Panc1 (cell line): ENCODE measurements around the gene UNC13C. TPM values are rescaled to one million over a fixed set of nuclear protein-coding genes. Genes with fewer than 3 reads are reported as not detected.

Source experiments
- ATAC-seq: fragments of 200-7000 bp; cut with Tn5 transposase; 2 replicates; pipeline ENCODE4 v1.9.1; 2020; ENCODE audit warnings: mild to moderate bottlenecking, moderate library complexity
- BruUV-seq: library from RNA; stranded (reverse); fragments of 400-500 nt; replicated peaks from 2 replicates; lab custom pipeline; 2021; lab: Mats Ljungman, UMichigan
- CTCF ChIA-PET: fragments of 300-600 bp; sonication (Branson Sonifier 250); formaldehyde crosslinking; loops from one replicate; lab custom pipeline; 2022; ENCODE audit warnings: antibody characterized with exemption; lab: Charles Lee
- POLR2A ChIA-PET: fragments of 300-600 bp; sonication (Branson Sonifier 250); formaldehyde crosslinking; loops from one replicate; lab custom pipeline; 2022; ENCODE audit warnings: antibody characterized with exemption; lab: Charles Lee
- DNase-seq: peaks from one replicate; pipeline ENCODE4 v3.0.0-alpha.2; 2010; ENCODE audit warnings: low read depth, low spot score
- H3K27ac ChIP-seq: 2 replicates; pipeline ENCODE4 v1.5.1; 2011; ENCODE audit warnings: mild to moderate bottlenecking, low read length, inconsistent platforms
- H3K27me3 ChIP-seq: fragments of 200-500 bp; sonication (Bioruptor generic); 2 replicates; pipeline ENCODE4 v1.6.0; 2014; ENCODE audit warnings: low read length, inconsistent platforms; ENCODE audit not compliant: control insufficient read depth, insufficient read depth
- H3K36me3 ChIP-seq: fragments of 200-500 bp; sonication (Bioruptor generic); 2 replicates; pipeline ENCODE4 v1.5.1; 2014; ENCODE audit warnings: inconsistent platforms, mild to moderate bottlenecking, low read length, moderate library complexity; ENCODE audit not compliant: control insufficient read depth, insufficient read depth
- H3K4me1 ChIP-seq: 2 replicates; pipeline ENCODE4 v1.5.1; 2011; ENCODE audit warnings: inconsistent platforms, mild to moderate bottlenecking, low read length, moderate library complexity; ENCODE audit not compliant: control insufficient read depth, insufficient read depth
- H3K4me3 ChIP-seq, 2 experiments: 2 replicates each; pipeline ENCODE4 v1.5.1; 2011 to 2012; ENCODE audit warnings: low read depth in 2 of 2, low read length in 2 of 2, mild to moderate bottlenecking in 2 of 2, inconsistent platforms in 1 of 2, moderate library complexity in 1 of 2
- H3K9me3 ChIP-seq: fragments of 200-500 bp; sonication (Bioruptor generic); 2 replicates; pipeline ENCODE4 v1.5.1; 2014; ENCODE audit warnings: low read depth, mild to moderate bottlenecking, inconsistent platforms, low read length, moderate library complexity; ENCODE audit not compliant: control insufficient read depth, insufficient read depth
- CTCF ChIP-seq: fragments of 450-650 bp; IDR thresholded peaks from 2 replicates; pipeline ENCODE4 v1.5.1; 2017; ENCODE audit warnings: mild to moderate bottlenecking
- POLR2AphosphoS5 ChIP-seq: IDR thresholded peaks from 2 replicates; pipeline ENCODE4 v1.6.1; 2012; ENCODE audit warnings: mild to moderate bottlenecking, low read depth, low read length, moderate library complexity
- REST ChIP-seq, 2 experiments: IDR thresholded peaks; 2 replicates each; pipeline ENCODE4 v1.6.1; 2011 to 2012; ENCODE audit warnings: low read depth in 2 of 2, control low read depth in 1 of 2, low read length in 1 of 2, mild to moderate bottlenecking in 1 of 2, moderate library complexity in 1 of 2; ENCODE audit not compliant: insufficient read depth in 1 of 2
- SIN3A ChIP-seq: IDR thresholded peaks from 2 replicates; pipeline ENCODE4 v1.6.1; 2012; ENCODE audit warnings: low read depth, mild to moderate bottlenecking, low read length, moderate library complexity, borderline replicate concordance; ENCODE audit not compliant: insufficient read depth
- TCF7L2 ChIP-seq: IDR thresholded peaks from 2 replicates; pipeline ENCODE4 v1.6.1; 2011; ENCODE audit warnings: mild to moderate bottlenecking, low read depth, low read length, inconsistent platforms
- in situ Hi-C: cut with HindIII; loops from 2 replicates; pipeline ENCODE4 v1.10.0; 2016; ENCODE audit warnings: low sequenced_read_pairs, low pct_unique_long_range_greater_than_20kb
- intact Hi-C: fragments of 100-400 bp; cut with micrococcal nuclease; formaldehyde crosslinking; loops from one replicate; pipeline ENCODE4 v1.10.0; 2022; ENCODE audit not compliant: unreplicated experiment
- total RNA-seq: library from RNA; stranded (reverse); gene quantifications from one replicate; pipeline ENCODE4 v1.2.1, GENCODE V29; 2021; ENCODE audit not compliant: unreplicated experiment

Gene UNC13C
- total RNA-seq, 1 experiment from 2014 or later, result not detected

- Histone ChIP-seq H3K36me3 (no peaks in the 10 kb centered on the region), H3K27me3 (no peaks in the 10 kb centered on the region), H3K4me1 (no peaks in the 10 kb centered on the region), H3K4me3 (no peak overlapping the region), H3K27ac (no peak overlapping the region), H3K9me3 (no peaks in the 10 kb centered on the region)
- in situ Hi-C loops, result no loop called here
- no peak for ATAC-seq
- no TSS peak for BruUV-seq
- CTCF ChIA-PET, result no interaction called here
- intact Hi-C loops, result no loop called here
- POLR2A ChIA-PET, result no interaction called here
- DNase-seq, result no peak
- TF ChIP-seq REST (IDR thresholded peaks at IDR 0.05; ENCODE audit: insufficient read depth in 1 of 2, low read depth in 2 of 2, low read length in 1 of 2) (no peak), POLR2AphosphoS5 (no peak), TCF7L2 (no peak), CTCF (no peak), SIN3A (no peak)
These were observed 50.8 kb downstream of the UNC13C start for GRCh38 chr15:54029081-54029480.

GRCh38 chr15:54032066-54032465 lies 53.8 kb downstream of the UNC13C start:
- no peak overlapping the region for H3K4me3 ChIP-seq
- no peaks in the 10 kb centered on the region for H3K36me3 ChIP-seq
- POLR2A ChIA-PET, result no interaction called here
- no peaks in the 10 kb centered on the region for H3K4me1 ChIP-seq
- H3K27me3 ChIP-seq, result no peaks in the 10 kb centered on the region
- CTCF ChIA-PET, result no interaction called here
- no peak for ATAC-seq
- in situ Hi-C loops, result no loop called here
- H3K27ac ChIP-seq, result no peak overlapping the region
- intact Hi-C loops, result no loop called here
- H3K9me3 ChIP-seq, result no peaks in the 10 kb centered on the region
- BruUV-seq, result no TSS peak
- no peak for DNase-seq
- no peak for TF ChIP-seq SIN3A
- TF ChIP-seq CTCF, result no peak
- TF ChIP-seq POLR2AphosphoS5, result no peak
- TF ChIP-seq TCF7L2, result no peak
- no peak for TF ChIP-seq REST (IDR thresholded peaks at IDR 0.05; ENCODE audit: insufficient read depth in 1 of 2, low read depth in 2 of 2, low read length in 1 of 2)
